Calu3 (cell line): ENCODE data around the gene SYNGR1. TPM values are rescaled to one million over a fixed set of nuclear protein-coding genes. Genes with fewer than 3 reads are reported as not detected.

Experiments
- BruUV-seq: library from RNA; stranded (reverse); fragments of 400-500 nt; replicated peaks from 2 replicates; lab custom pipeline; 2021; lab: Mats Ljungman, UMichigan
- CTCF ChIA-PET: fragments of 300-600 bp; sonication (Branson Sonifier 250); formaldehyde crosslinking; loops from one replicate; lab custom pipeline; 2022; ENCODE audit warnings: antibody characterized with exemption; lab: Charles Lee
- DNase-seq: peaks from one replicate; pipeline ENCODE4 v3.0.0; 2022
- H3K27ac Mint-ChIP-seq: one replicate; pipeline ENCODE4 v1.8.0; 2022; ENCODE audit warnings: mixed read lengths; ENCODE audit not compliant: unreplicated experiment
- H3K27me3 Mint-ChIP-seq: one replicate; pipeline ENCODE4 v1.8.0; 2022; ENCODE audit warnings: mixed read lengths; ENCODE audit not compliant: unreplicated experiment
- H3K36me3 Mint-ChIP-seq: one replicate; pipeline ENCODE4 v1.8.0; 2022; ENCODE audit warnings: mild to moderate bottlenecking, moderate library complexity, mixed read lengths; ENCODE audit not compliant: insufficient read depth, unreplicated experiment
- H3K4me1 Mint-ChIP-seq: one replicate; pipeline ENCODE4 v1.8.0; 2022; ENCODE audit warnings: mild to moderate bottlenecking, low read depth, mixed read lengths; ENCODE audit not compliant: unreplicated experiment
- H3K4me3 Mint-ChIP-seq: one replicate; pipeline ENCODE4 v1.8.0; 2022; ENCODE audit warnings: mild to moderate bottlenecking, low read depth, moderate library complexity, mixed read lengths; ENCODE audit not compliant: unreplicated experiment
- H3K9me3 Mint-ChIP-seq: one replicate; pipeline ENCODE4 v1.8.0; 2022; ENCODE audit warnings: low read depth, mixed read lengths; ENCODE audit not compliant: unreplicated experiment
- CTCF ChIP-seq: fragments of 200-600 bp; IDR thresholded peaks from one replicate; pipeline ENCODE4 v1.8.0; 2022; ENCODE audit warnings: antibody characterized with exemption; ENCODE audit not compliant: unreplicated experiment
- intact Hi-C: fragments of 100-400 bp; cut with micrococcal nuclease; formaldehyde crosslinking; loops from one replicate; pipeline ENCODE4 v1.10.0; 2022; ENCODE audit not compliant: unreplicated experiment
- total RNA-seq: library from RNA; stranded (reverse); gene quantifications from 2 replicates; pipeline ENCODE4 v1.2.3, GENCODE V29; 2022

SYNGR1 gene
- total RNA-seq, 1 experiment from 2014 or later = 12.3 TPM

- BruUV-seq = no TSS peak
- no peak overlapping the region for H3K4me3 Mint-ChIP-seq
- no peak overlapping the region for H3K27ac Mint-ChIP-seq
- TF ChIP-seq CTCF = no peak
- no peaks in the 10 kb centered on the region for H3K9me3 Mint-ChIP-seq
- no peaks in the 10 kb centered on the region for H3K27me3 Mint-ChIP-seq
- DNase-seq = no peak
- intact Hi-C loops = no loop called here
- H3K36me3 Mint-ChIP-seq = peaks cover 26% of the 10 kb centered on the region
- no peaks in the 10 kb centered on the region for H3K4me1 Mint-ChIP-seq
- CTCF ChIA-PET = no interaction called here
Observed at GRCh38 chr22:39430576-39431150, 80.9 kb downstream of the SYNGR1 start.

- TF ChIP-seq CTCF = no peak
- H3K27ac Mint-ChIP-seq = no peak overlapping the region
- no TSS peak for BruUV-seq
- H3K4me3 Mint-ChIP-seq = no peak overlapping the region
- peaks cover 23% of the 10 kb centered on the region for H3K36me3 Mint-ChIP-seq
- no peaks in the 10 kb centered on the region for H3K27me3 Mint-ChIP-seq
- intact Hi-C loops = no loop called here
- no peaks in the 10 kb centered on the region for H3K4me1 Mint-ChIP-seq
- no peaks in the 10 kb centered on the region for H3K9me3 Mint-ChIP-seq
- no peak for DNase-seq
- CTCF ChIA-PET = no interaction called here
Observed at GRCh38 chr22:39431216-39431801, 81.5 kb downstream of the SYNGR1 start.

GRCh38 chr22:39431821-39432251 is 82.0 kb downstream of the SYNGR1 start:
- Mint-ChIP-seq H3K27ac (no peak overlapping the region), H3K4me3 (no peak overlapping the region)
- BruUV-seq = no TSS peak

GRCh38 chr22:39432361-39432811 is 82.6 kb downstream of the SYNGR1 start:
- Mint-ChIP-seq H3K27me3 (no peaks in the 10 kb centered on the region), H3K4me1 (peaks cover 6% of the 10 kb centered on the region), H3K36me3 (peaks cover 14% of the 10 kb centered on the region), H3K4me3 (no peak overlapping the region), H3K27ac (no peak overlapping the region), H3K9me3 (no peaks in the 10 kb centered on the region)
- no peak for TF ChIP-seq CTCF
- DNase-seq = no peak
- intact Hi-C loops = no loop called here
- CTCF ChIA-PET = no interaction called here
- no TSS peak for BruUV-seq

More at GRCh38 chr22:39431821-39432251, 82.0 kb downstream of the SYNGR1 start:
- CTCF ChIA-PET = no interaction called here
- Mint-ChIP-seq H3K9me3 (no peaks in the 10 kb centered on the region), H3K4me1 (peaks cover under 1% of the 10 kb centered on the region), H3K27me3 (no peaks in the 10 kb centered on the region), H3K36me3 (peaks cover 19% of the 10 kb centered on the region)
- DNase-seq = no peak
- intact Hi-C loops = no loop called here
- TF ChIP-seq CTCF = no peak
